Measurements from ENCODE around the gene ITGB1BP1. TPM values are rescaled to one million over a fixed set of nuclear protein-coding genes. Genes with fewer than 3 reads are reported as not detected.

Gene ITGB1BP1
- total RNA-seq, 2 experiments from 2014 or later, result 54.0 to 102 TPM

GRCh38 chr2:9380702-9381628 lies 42.4 kb downstream of the ITGB1BP1 start:
- intact Hi-C loops (cut with micrococcal nuclease; ENCODE audit: unreplicated experiment), result no loop called here
- no peaks in the 10 kb centered on the region for H3K36me3 ChIP-seq (ENCODE audit: insufficient read depth, low read length)
- H3K4me2 ChIP-seq (ENCODE audit: low read length), result no peak overlapping the region
- no peaks in the 10 kb centered on the region for H3K9me2 ChIP-seq (ENCODE audit: insufficient read depth, low read length)
- ChIA-PET POLR2A (interaction anchor here (0.6 kb wide), 1 partner anchor 234 kb away, joined by 4 read pairs; no protein-coding TSS in a partner anchor), CTCF (ENCODE audit: unreplicated experiment) (no interaction called here)
- H4K20me1 ChIP-seq (ENCODE audit: insufficient read depth, low read length), result no peaks in the 10 kb centered on the region
- no peak for DNase-seq (ENCODE audit: low spot score)
- no peaks in the 10 kb centered on the region for H3K9me3 ChIP-seq (ENCODE audit: low read length)
- H3K4me3 ChIP-seq (ENCODE audit: low read depth, low read length, poor library complexity, severe bottlenecking), result no peak overlapping the region
- no peak for TF ChIP-seq EZH2phosphoT487 (IDR thresholded peaks at IDR 0.05; ENCODE audit: borderline replicate concordance, low read depth, low read length)
- H3K79me2 ChIP-seq (ENCODE audit: insufficient read depth, low read depth, low read length), result no peaks in the 10 kb centered on the region
- no peak overlapping the region for H2AFZ ChIP-seq (ENCODE audit: low read length)
- BruUV-seq (replicated peaks), result no TSS peak
- no peak overlapping the region for H3K27ac ChIP-seq (ENCODE audit: low read depth, low read length, poor library complexity, severe bottlenecking)
- H3K4me1 ChIP-seq (ENCODE audit: insufficient read depth, low read length, poor library complexity, severe bottlenecking), result peaks cover 14% of the 10 kb centered on the region

GRCh38 chr2:9379391-9379755 lies 44.0 kb downstream of the ITGB1BP1 start:
- no TSS peak for BruUV-seq (replicated peaks)
- CTCF ChIA-PET (ENCODE audit: unreplicated experiment), result no interaction called here
- Histone ChIP-seq H3K4me2 (ENCODE audit: low read length) (no peak overlapping the region), H4K20me1 (ENCODE audit: insufficient read depth, low read length) (no peaks in the 10 kb centered on the region), H3K4me1 (ENCODE audit: insufficient read depth, low read length, poor library complexity, severe bottlenecking) (peaks cover 18% of the 10 kb centered on the region), H3K79me2 (ENCODE audit: insufficient read depth, low read depth, low read length) (no peaks in the 10 kb centered on the region), H3K4me3 (ENCODE audit: low read depth, low read length, poor library complexity, severe bottlenecking) (no peak overlapping the region), H3K27ac (ENCODE audit: low read depth, low read length, poor library complexity, severe bottlenecking) (no peak overlapping the region), H2AFZ (ENCODE audit: low read length) (no peak overlapping the region), H3K36me3 (ENCODE audit: insufficient read depth, low read length) (no peaks in the 10 kb centered on the region), H3K9me3 (ENCODE audit: low read length) (no peaks in the 10 kb centered on the region), H3K9me2 (ENCODE audit: insufficient read depth, low read length) (no peaks in the 10 kb centered on the region)
- DNase-seq (ENCODE audit: low spot score), result no peak
- TF ChIP-seq CTCF (conservative IDR thresholded peaks at IDR 0.05; ENCODE audit: low read length), result no peak
- no peak for TF ChIP-seq EZH2phosphoT487 (IDR thresholded peaks at IDR 0.05; ENCODE audit: borderline replicate concordance, low read depth, low read length)
- POLR2A ChIA-PET, result no interaction called here
- intact Hi-C loops (cut with micrococcal nuclease; ENCODE audit: unreplicated experiment), result no loop called here

- H3K4me1 ChIP-seq (ENCODE audit: insufficient read depth, low read length, poor library complexity, severe bottlenecking), result peaks cover 21% of the 10 kb centered on the region
- H4K20me1 ChIP-seq (ENCODE audit: insufficient read depth, low read length), result no peaks in the 10 kb centered on the region
- ChIA-PET CTCF (ENCODE audit: unreplicated experiment) (no interaction called here), POLR2A (no interaction called here)
- BruUV-seq (replicated peaks), result no TSS peak
- TF ChIP-seq EZH2phosphoT487 (IDR thresholded peaks at IDR 0.05; ENCODE audit: borderline replicate concordance, low read depth, low read length) (no peak), CTCF (conservative IDR thresholded peaks at IDR 0.05; ENCODE audit: low read length) (no peak)
- no peak overlapping the region for H3K4me2 ChIP-seq (ENCODE audit: low read length)
- H2AFZ ChIP-seq (ENCODE audit: low read length), result no peak overlapping the region
- DNase-seq (ENCODE audit: low spot score), result no peak
- no peak overlapping the region for H3K27ac ChIP-seq (ENCODE audit: low read depth, low read length, poor library complexity, severe bottlenecking)
- H3K79me2 ChIP-seq (ENCODE audit: insufficient read depth, low read depth, low read length), result no peaks in the 10 kb centered on the region
- intact Hi-C loops (cut with micrococcal nuclease; ENCODE audit: unreplicated experiment), result no loop called here
- H3K9me3 ChIP-seq (ENCODE audit: low read length), result no peaks in the 10 kb centered on the region
- H3K4me3 ChIP-seq (ENCODE audit: low read depth, low read length, poor library complexity, severe bottlenecking), result no peak overlapping the region
- no peaks in the 10 kb centered on the region for H3K36me3 ChIP-seq (ENCODE audit: insufficient read depth, low read length)
- H3K9me2 ChIP-seq (ENCODE audit: insufficient read depth, low read length), result no peaks in the 10 kb centered on the region
These were observed 44.6 kb downstream of the ITGB1BP1 start for GRCh38 chr2:9378433-9379390.

Measured in OCI-LY7 (cell line).